ENCODE data around the gene ARHGAP22.

GRCh38 chr10:48525113-48525512 is 79.8 kb downstream of the ARHGAP22 start:
- TF ChIP-seq CTCF (IDR thresholded peaks at IDR 0.05; ENCODE audit: poor library complexity, severe bottlenecking) = no peak
- no peak for TF ChIP-seq EP300 (conservative IDR thresholded peaks at IDR 0.05; ENCODE audit: poor library complexity, severe bottlenecking)

Measured in neural cell (in vitro differentiated cells).